Activated naive CD4-positive, alpha-beta T cell (primary cell): ENCODE measurements around the gene SNORC.

Experiments
- DNase-seq, 4 experiments: peaks; one replicate each; lab custom pipeline; 2025; lab: John Stamatoyannopoulos, UW

The SNORC gene

GRCh38 chr2:232882505-232883115 is 12.5 kb downstream of the SNORC start:
- DNase-seq = no peak

GRCh38 chr2:232883116-232883721 is 13.2 kb downstream of the SNORC start:
- DNase-seq = no peak

DNA sequence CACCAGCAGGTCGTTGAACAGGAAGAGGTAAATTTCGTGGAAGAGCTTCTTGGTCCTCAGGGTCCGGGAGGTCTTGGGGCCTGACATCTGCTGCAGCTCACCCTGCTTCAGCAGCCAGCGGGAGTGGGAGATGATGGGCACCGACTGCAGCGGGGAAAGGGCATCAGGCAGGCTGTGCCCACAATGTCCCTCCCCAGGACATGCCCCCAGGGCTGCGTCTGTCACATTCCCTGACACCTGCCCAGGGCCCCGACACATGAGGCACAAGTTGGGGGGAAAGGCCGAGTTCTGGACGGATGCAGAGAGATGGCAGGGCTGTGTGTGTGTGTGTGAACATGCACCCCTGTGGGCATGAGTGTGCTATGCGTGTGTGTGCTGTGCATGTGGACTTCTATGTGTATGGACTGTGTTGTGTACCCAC is 13.9 kb downstream of the SNORC start:
- DNase-seq = no peak

DNA sequence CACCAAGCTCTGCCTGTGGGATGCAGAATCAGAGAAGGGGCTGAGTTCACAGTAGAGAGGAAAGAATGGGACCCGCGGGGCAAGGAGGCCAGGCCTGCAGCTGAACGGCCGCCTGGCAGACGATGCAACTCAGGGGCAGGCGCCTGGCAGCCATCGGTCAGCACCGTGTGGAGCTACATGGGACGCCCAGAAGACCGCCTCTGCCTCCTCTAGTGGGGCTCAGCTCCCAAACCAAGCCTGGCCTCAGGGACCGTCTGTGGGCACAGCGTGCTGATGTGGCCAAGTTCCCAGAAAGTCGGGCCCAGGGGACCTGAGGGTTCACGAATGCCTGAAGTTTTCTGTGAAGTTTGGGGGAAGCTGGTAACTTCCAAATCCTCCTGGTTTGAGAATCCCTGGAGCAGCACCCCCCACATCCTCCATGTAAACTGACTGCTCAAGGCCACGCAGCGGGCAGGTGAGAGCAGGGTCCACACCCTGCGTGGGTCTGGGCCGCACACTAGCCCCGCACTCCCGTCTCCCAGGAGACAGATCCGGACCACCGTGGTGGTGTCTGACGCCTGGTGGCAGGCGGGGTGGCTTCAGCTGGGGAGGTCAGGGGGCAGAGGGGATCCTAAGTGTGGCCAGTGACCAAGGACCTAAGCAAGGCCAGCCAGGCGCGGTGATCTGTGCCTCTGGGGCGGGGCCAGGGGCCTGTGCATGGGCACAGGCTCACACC is 14.6 kb downstream of the SNORC start:
- DNase-seq = no peak

DNA sequence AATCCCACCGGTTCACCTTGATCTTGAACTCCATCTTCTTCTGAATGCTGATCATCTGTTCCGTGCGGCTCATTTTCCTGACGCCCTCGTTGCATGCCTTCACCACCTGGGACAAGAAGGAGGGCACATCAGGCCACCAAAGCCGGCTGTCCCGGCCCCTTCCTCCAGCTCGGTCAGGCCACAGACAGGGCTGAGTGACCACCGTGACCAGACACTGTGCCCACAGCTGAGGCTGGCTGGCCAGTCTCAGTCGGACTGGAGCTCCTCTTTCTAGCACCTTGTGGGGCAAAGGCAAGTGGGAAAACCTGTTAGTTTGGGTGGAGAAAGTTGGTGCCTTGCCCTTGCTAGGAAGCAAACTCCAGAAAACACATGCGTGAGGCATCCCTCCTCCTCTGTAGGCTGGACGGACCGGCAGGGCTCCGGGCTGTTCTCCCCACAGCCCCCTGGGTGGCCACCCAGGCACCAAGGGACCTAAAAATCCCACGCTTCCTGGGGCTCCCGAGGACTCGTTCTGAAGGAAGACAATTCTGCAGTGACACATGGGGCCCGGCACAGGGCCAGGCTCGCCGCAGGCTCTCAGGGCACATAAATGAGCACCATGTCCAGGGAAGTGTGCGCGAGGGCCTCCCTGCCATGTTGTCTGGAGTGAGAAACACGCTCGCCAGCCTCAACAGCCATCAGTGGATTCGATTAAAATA is 15.3 kb downstream of the SNORC start:
- DNase-seq = no peak

- DNase-seq = no peak
Measured at GRCh38 chr2:232886176-232886575, 16.1 kb downstream of the SNORC start.

GRCh38 chr2:232886632-232887031 is 16.6 kb downstream of the SNORC start:
- no peak for DNase-seq

DNA sequence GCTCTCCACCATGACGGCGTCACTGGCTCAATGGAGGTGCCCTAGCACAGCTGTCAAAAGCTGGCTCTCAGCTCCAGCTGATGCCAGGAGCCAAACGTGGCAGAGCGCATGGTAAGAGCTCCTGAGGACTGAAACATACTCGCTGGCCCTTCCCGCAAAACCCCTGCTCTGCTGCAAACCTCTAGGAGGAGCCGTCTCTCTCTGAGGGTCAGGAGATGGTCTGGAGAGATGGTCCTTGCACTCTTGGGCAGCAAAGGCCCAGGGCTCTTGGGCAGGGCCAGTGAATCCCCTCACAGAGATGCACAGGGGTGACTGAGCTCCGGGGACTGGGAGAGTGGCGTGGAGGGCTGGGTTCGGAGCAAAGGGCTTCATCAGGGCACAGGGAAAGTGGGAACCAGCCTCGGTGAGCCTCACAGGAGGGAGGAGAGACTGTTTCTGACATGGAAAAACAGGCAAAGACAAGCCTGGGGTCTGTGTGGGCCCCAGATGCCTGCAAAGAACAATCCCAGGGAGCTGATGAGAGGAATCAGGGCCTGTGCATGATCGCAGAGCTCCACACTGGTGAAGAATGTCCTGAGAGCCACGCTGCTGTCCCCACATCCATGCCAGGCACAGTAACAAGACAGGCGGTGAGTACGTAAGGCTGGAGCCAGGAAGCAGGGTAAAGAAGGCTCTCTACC is 17.2 kb downstream of the SNORC start:
- no peak for DNase-seq

DNA sequence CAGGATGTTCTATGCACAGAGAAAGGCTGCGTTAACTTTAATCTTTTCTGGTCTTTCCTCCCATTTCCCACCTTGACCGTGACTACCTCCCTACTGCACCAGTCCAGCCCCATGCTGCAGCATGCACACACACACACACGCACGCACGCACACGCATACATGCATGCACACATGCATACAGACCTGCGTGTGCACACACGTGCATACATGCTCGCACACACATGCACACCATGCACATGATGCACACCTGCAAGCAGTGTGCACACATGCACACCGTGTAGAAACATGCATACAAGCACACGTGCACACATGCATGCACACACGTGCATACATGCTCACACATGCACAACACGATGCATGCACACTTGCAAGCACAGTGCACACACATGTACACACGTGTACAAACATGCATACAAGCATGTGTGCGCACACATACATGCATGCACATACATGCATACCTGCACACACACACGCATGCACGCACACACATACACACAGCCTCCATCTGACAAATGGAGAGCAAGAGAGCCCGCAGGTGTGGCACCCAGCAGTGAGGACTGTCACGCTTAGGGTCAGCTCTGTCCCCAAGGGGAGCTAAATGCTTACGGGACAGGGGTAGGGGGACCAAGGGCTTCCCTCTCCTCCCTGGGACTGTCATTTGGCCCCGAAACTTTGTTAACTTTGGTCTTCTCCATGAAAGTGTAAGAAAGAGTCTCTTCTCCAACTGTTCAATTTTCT is 18.2 kb downstream of the SNORC start:
- DNase-seq = no peak

DNA sequence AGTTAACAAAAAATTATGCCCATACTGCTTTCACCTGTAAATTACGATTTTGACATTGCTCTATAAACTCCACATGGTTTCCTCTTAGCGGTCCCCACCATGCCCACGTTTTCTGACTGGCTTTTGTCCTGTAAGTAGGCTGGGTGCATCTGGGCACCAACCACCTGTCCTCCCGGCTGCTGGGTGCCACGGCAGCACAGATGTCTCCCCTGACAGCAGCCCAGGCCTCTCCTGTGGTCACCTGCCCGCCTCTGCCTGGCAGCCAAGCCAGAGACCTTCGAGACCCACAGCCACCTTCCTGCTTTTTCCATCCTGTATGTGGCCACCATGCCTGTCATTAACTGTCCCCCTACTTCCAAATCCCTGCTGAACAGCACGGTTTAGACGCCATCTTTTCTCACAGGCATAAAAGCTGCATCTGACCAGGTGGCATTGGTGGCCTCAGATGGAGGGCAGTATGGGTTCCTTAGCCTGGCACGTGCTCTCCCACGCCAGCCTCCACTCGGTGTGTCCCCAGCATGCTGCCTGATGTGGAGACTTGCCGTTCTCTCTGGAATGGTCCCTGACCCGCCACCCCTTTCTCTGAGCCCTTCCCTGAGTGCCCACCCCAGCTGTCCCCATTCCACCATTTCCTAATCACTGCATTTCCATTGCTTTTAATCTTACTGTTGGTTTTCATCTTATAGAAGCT is 18.9 kb downstream of the SNORC start:
- no peak for DNase-seq

- DNase-seq = no peak
Measured at GRCh38 chr2:232889876-232890401, 19.9 kb downstream of the SNORC start.

GRCh38 chr2:232890536-232890895 is 20.5 kb downstream of the SNORC start:
- no peak for DNase-seq

DNA sequence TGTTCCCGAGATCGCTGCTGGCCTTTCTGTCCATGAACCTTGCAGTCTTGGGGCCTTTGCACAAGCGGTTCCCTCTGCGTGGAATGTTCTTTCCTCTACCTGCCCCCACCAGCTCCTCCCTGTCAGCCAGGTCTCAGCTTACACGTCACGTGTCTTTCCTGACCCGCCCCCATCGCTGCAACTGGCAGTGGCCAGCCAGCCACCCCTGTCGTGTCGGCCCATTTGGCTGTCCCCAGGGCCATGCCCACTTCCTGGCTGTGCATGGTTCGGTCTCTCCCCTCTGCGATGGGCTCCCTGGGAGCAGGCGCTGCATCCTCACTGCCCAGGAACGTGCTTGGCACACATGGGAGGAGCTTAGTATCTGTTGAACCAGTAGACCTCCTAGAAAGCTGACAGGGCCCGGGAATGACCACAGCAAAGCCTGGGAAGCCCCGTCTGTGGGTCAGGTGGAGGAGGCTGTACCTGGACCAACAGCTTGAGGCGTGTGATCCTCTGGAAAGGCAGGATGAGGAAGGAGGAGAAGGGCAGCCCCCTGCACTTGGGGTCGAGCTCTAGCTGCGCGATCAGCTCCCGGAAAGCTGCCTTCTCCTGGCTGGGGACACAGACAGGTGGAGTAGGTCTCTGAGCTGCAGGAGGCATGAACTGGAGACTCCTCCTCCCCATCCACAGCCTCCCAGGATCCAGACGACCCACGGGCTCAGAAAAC is 21.0 kb downstream of the SNORC start:
- no peak for DNase-seq

DNA sequence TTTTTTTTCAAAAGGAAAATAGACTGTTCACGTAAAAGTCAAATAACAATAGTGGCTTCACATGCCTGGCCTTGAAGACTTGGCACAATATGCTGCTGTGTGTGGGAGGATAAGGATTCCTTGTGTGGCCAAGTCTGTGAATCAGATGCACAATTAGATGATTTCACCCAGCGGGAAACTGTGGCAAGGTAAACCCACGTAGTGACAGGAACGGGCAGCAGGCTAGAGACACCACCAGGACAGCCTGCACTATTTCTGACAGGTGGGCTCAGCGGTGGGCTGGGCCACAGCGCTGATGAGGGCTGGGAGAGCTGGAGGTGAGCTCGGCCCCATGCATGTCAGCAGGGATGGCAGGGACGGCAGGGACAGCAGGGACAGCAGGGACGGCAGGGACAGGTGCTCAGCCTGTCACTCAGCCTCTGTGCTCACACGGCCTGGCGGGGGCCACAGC is 21.6 kb downstream of the SNORC start:
- no peak for DNase-seq

GRCh38 chr2:232892221-232892620 is 22.2 kb downstream of the SNORC start:
- no peak for DNase-seq

- no peak for DNase-seq
Measured at GRCh38 chr2:232892843-232893242, 22.8 kb downstream of the SNORC start.

GRCh38 chr2:232893834-232894233 is 23.8 kb downstream of the SNORC start:
- DNase-seq = no peak

DNA sequence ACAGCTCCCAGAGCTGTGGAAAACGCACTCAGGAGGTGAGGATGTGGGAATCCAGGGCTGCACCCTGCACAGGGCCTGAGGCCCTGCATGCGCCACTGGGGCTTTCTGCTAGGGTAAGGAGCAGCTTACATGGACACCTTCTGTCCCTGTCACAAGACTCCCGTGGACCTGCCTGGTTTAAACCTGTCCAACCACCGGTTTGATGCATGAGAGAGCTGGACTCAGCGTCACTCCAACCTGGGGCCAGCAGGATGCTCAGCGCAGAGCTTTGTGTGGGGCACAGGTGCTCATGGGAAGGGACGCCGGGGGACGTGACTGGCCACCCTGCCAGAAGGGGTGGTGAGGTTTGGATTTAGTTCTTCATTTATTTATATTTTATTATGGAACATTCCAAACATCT is 24.2 kb downstream of the SNORC start:
- DNase-seq = no peak

- DNase-seq = no peak
Measured at GRCh38 chr2:232894746-232895145, 24.7 kb downstream of the SNORC start.

DNA sequence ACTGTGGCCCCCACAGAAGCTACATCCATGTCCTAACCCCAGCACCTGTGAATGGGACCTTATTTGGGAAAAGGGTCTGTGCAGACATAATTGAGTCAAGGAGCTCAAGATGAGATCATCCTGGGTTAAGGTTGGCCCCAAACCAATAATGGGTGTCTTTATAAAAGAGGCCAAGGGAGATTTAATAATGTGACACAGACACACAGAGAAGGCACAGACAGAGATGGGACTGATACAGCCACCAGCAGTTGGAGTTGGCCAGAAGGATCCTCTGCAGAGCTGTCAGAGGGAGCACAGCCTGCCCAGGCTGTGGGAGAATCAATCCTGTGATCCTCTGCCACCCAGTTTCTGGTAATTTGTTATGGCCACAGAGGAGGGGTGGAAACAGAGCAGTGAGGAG is 26.0 kb downstream of the SNORC start:
- DNase-seq = no peak
